Mucosa of stomach (tissue), 1 donor: ENCODE measurements around the gene CCDC148.
"Not testable (repeated sequence)": the region's sequence is repeated elsewhere in the genome, so short reads cannot be mapped to it uniquely, and the experiment has no call there.

Experiments
- H3K27me3 ChIP-seq: one replicate; pipeline ENCODE4 v1.7.0; 2013; ENCODE audit warnings: mild to moderate bottlenecking, low read length; ENCODE audit not compliant: control insufficient read depth, insufficient read depth
- H3K36me3 ChIP-seq: one replicate; pipeline ENCODE4 v1.7.0; 2013; ENCODE audit warnings: low read length; ENCODE audit not compliant: control insufficient read depth, insufficient read depth
- H3K4me1 ChIP-seq: one replicate; pipeline ENCODE4 v1.7.0; 2013; ENCODE audit warnings: mild to moderate bottlenecking, low read length; ENCODE audit not compliant: control insufficient read depth, insufficient read depth
- H3K4me3 ChIP-seq: one replicate; pipeline ENCODE4 v1.7.0; 2013; ENCODE audit warnings: low read length
- H3K9ac ChIP-seq: one replicate; pipeline ENCODE4 v1.7.0; 2013; ENCODE audit warnings: mild to moderate bottlenecking, low read length, moderate library complexity
- H3K9me3 ChIP-seq: one replicate; pipeline ENCODE4 v1.7.0; 2013; ENCODE audit warnings: mild to moderate bottlenecking, low read length, moderate library complexity; ENCODE audit not compliant: control insufficient read depth
- donor health status: Pancreatic carcinoma.

Gene CCDC148

GRCh38 chr2:158253170-158253569 lies 203.4 kb downstream of the CCDC148 start:
- Histone ChIP-seq H3K36me3 (no peaks in the 10 kb centered on the region), H3K9ac (no peak overlapping the region), H3K4me1 (no peaks in the 10 kb centered on the region), H3K9me3 (no peaks in the 10 kb centered on the region), H3K27me3 (no peaks in the 10 kb centered on the region), H3K4me3 (no peak overlapping the region)

GRCh38 chr2:158251356-158251755 lies 205.2 kb downstream of the CCDC148 start:
- Histone ChIP-seq H3K4me1 (no peaks in the 10 kb centered on the region), H3K36me3 (no peaks in the 10 kb centered on the region), H3K4me3 (no peak overlapping the region), H3K9me3 (no peaks in the 10 kb centered on the region), H3K27me3 (no peaks in the 10 kb centered on the region), H3K9ac (no peak overlapping the region)

GRCh38 chr2:158243392-158243791 lies 213.2 kb downstream of the CCDC148 start:
- Histone ChIP-seq H3K27me3 (no peaks in the 10 kb centered on the region), H3K4me1 (no peaks in the 10 kb centered on the region), H3K36me3 (no peaks in the 10 kb centered on the region), H3K9ac (no peak overlapping the region), H3K9me3 (no peaks in the 10 kb centered on the region), H3K4me3 (no peak overlapping the region)

GRCh38 chr2:158242280-158242679 lies 214.3 kb downstream of the CCDC148 start:
- no peaks in the 10 kb centered on the region for H3K4me1 ChIP-seq

GRCh38 chr2:158240975-158241374 lies 215.6 kb downstream of the CCDC148 start:
- H3K36me3 ChIP-seq = no peaks in the 10 kb centered on the region
- H3K9me3 ChIP-seq = no peaks in the 10 kb centered on the region
- H3K27me3 ChIP-seq = no peaks in the 10 kb centered on the region
- H3K4me1 ChIP-seq = no peaks in the 10 kb centered on the region
- no peak overlapping the region for H3K4me3 ChIP-seq
- no peak overlapping the region for H3K9ac ChIP-seq

More at GRCh38 chr2:158242280-158242679, 214.3 kb downstream of the CCDC148 start:
- Histone ChIP-seq H3K36me3 (no peaks in the 10 kb centered on the region), H3K9me3 (no peaks in the 10 kb centered on the region), H3K4me3 (no peak overlapping the region), H3K27me3 (no peaks in the 10 kb centered on the region), H3K9ac (no peak overlapping the region)

- Histone ChIP-seq H3K36me3 (no peaks in the 10 kb centered on the region), H3K9ac (no peak overlapping the region), H3K27me3 (no peaks in the 10 kb centered on the region), H3K4me3 (no peak overlapping the region), H3K9me3 (no peaks in the 10 kb centered on the region), H3K4me1 (no peaks in the 10 kb centered on the region)
Observed at GRCh38 chr2:158239271-158239670, 217.3 kb downstream of the CCDC148 start.

GRCh38 chr2:158234497-158234896 lies 222.1 kb downstream of the CCDC148 start:
- H3K27me3 ChIP-seq = no peaks in the 10 kb centered on the region
- no peak overlapping the region for H3K4me3 ChIP-seq
- no peaks in the 10 kb centered on the region for H3K9me3 ChIP-seq
- H3K4me1 ChIP-seq = no peaks in the 10 kb centered on the region
- no peaks in the 10 kb centered on the region for H3K36me3 ChIP-seq
- no peak overlapping the region for H3K9ac ChIP-seq

GRCh38 chr2:158232476-158232875 lies 224.1 kb downstream of the CCDC148 start:
- Histone ChIP-seq H3K4me3 (no peak overlapping the region), H3K27me3 (no peaks in the 10 kb centered on the region), H3K9ac (no peak overlapping the region), H3K9me3 (no peaks in the 10 kb centered on the region), H3K36me3 (no peaks in the 10 kb centered on the region), H3K4me1 (no peaks in the 10 kb centered on the region)

- no peaks in the 10 kb centered on the region for H3K9me3 ChIP-seq
- no peaks in the 10 kb centered on the region for H3K4me1 ChIP-seq
Observed at GRCh38 chr2:158228943-158229508, 227.5 kb downstream of the CCDC148 start.

GRCh38 chr2:158223066-158223465 lies 233.5 kb downstream of the CCDC148 start:
- not testable (repeated sequence) for H3K4me3 ChIP-seq, H3K9me3 ChIP-seq, H3K9ac ChIP-seq, H3K36me3 ChIP-seq, H3K4me1 ChIP-seq, H3K27me3 ChIP-seq

More at GRCh38 chr2:158228943-158229508, 227.5 kb downstream of the CCDC148 start:
- H3K9ac ChIP-seq = no peak overlapping the region
- H3K36me3 ChIP-seq = no peaks in the 10 kb centered on the region
- H3K4me3 ChIP-seq = no peak overlapping the region
- H3K27me3 ChIP-seq = no peaks in the 10 kb centered on the region

- Histone ChIP-seq H3K4me3 (no peak overlapping the region), H3K4me1 (no peaks in the 10 kb centered on the region), H3K9me3 (no peaks in the 10 kb centered on the region), H3K9ac (no peak overlapping the region), H3K27me3 (no peaks in the 10 kb centered on the region), H3K36me3 (no peaks in the 10 kb centered on the region)
Observed at GRCh38 chr2:158221063-158222020, 235.2 kb downstream of the CCDC148 start.

- Histone ChIP-seq H3K27me3 (no peaks in the 10 kb centered on the region), H3K9me3 (no peaks in the 10 kb centered on the region)
Observed at GRCh38 chr2:158217593-158217992, 239.0 kb downstream of the CCDC148 start.

More at GRCh38 chr2:158217593-158217992, 239.0 kb downstream of the CCDC148 start:
- Histone ChIP-seq H3K4me3 (no peak overlapping the region), H3K9ac (no peak overlapping the region), H3K36me3 (no peaks in the 10 kb centered on the region), H3K4me1 (peaks cover 9% of the 10 kb centered on the region)
